HEK293 (cell line): Measurements from ENCODE around the gene OR2K2.

Source experiments
- ZFP69B ChIP-seq: fragments of 450-650 bp; formaldehyde crosslinking; IDR thresholded peaks from 2 replicates; pipeline ENCODE4 v1.5.1; 2016; ENCODE audit warnings: missing biosample characterization, missing genetic modification characterization
- TF ChIP-seq, protein P1 (sequence below): fragments of 450-650 bp; formaldehyde crosslinking; IDR thresholded peaks from 2 replicates; pipeline ENCODE4 v1.5.1; 2016; ENCODE audit warnings: missing biosample characterization, missing genetic modification characterization
- TF ChIP-seq, protein P2 (sequence below): fragments of 450-650 bp; formaldehyde crosslinking; IDR thresholded peaks from 2 replicates; pipeline ENCODE4 v1.5.1; 2016; ENCODE audit warnings: missing biosample characterization, missing genetic modification characterization, borderline replicate concordance

DNA sequence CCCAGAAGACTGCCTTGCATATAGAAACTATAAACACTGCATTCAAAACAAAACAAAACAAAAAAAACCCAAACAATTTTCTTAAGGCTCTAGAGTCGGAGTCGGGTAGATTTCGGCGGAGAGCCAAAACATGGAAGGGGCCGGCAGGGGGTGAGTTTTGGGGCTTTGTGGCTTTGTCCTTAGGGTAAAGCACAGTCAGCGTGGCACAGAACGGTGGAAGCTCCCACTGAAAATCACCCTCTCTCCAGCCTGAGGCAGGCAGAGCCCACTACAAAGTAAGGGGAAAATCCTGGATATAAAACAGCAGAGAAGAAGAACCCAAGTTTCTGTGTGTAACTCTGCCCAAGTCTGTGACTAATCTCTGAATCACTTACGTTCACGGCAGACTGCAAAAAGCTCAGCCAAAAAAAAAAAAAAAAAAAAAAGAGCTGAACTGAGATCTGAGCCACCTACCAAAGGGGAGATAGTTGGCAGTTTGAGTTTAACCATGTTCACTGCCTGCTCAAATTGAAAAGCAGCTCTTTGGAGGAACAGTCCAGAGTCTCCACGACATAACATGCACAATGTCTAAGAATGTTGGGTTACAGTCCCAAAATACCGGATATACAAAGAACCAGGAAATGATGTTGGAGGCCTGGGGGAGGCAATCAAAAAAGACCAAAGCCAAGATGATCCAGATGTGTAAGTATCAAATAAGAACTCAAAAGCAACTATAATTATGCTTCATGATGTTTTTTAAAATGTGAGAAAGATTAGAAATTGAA lies 26.6 kb upstream of the OR2K2 start:
- no peak for TF ChIP-seq ZFP69B (tag by site-specific recombination)
- TF ChIP-seq, protein P1, sequence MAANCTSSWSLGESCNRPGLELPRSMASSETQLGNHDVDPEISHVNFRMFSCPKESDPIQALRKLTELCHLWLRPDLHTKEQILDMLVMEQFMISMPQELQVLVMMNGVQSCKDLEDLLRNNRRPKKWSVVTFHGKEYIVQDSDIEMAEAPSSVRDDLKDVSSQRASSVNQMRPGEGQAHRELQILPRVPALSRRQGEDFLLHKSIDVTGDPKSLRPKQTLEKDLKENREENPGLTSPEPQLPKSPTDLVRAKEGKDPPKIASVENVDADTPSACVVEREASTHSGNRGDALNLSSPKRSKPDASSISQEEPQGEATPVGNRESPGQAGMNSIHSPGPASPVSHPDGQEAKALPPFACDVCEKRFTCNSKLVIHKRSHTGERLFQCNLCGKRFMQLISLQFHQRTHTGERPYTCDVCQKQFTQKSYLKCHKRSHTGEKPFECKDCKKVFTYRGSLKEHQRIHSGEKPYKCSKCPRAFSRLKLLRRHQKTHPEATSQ (tag by site-specific recombination), result no peak
- TF ChIP-seq, protein P2, sequence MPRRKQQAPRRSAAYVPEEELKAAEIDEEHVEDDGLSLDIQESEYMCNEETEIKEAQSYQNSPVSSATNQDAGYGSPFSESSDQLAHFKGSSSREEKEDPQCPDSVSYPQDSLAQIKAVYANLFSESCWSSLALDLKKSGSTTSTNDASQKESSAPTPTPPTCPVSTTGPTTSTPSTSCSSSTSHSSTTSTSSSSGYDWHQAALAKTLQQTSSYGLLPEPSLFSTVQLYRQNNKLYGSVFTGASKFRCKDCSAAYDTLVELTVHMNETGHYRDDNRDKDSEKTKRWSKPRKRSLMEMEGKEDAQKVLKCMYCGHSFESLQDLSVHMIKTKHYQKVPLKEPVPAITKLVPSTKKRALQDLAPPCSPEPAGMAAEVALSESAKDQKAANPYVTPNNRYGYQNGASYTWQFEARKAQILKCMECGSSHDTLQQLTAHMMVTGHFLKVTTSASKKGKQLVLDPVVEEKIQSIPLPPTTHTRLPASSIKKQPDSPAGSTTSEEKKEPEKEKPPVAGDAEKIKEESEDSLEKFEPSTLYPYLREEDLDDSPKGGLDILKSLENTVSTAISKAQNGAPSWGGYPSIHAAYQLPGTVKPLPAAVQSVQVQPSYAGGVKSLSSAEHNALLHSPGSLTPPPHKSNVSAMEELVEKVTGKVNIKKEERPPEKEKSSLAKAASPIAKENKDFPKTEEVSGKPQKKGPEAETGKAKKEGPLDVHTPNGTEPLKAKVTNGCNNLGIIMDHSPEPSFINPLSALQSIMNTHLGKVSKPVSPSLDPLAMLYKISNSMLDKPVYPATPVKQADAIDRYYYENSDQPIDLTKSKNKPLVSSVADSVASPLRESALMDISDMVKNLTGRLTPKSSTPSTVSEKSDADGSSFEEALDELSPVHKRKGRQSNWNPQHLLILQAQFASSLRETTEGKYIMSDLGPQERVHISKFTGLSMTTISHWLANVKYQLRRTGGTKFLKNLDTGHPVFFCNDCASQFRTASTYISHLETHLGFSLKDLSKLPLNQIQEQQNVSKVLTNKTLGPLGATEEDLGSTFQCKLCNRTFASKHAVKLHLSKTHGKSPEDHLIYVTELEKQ (tag by site-specific recombination), result no peak
